Neuronal stem cell (in vitro differentiated cells): ENCODE data around the gene AVPR1B.

ENCODE experiments used
- DNase-seq: peaks from one replicate; pipeline ENCODE4 v3.0.0-alpha.2; 2013; ENCODE audit warnings: low spot score
- H2AFZ ChIP-seq: one replicate; pipeline ENCODE4 v1.6.1; 2013; ENCODE audit warnings: mild to moderate bottlenecking, low read length, inconsistent platforms
- H2AK5ac ChIP-seq: 2 replicates; pipeline ENCODE4 v1.6.1; 2013; ENCODE audit warnings: low read depth, mild to moderate bottlenecking, inconsistent platforms, low read length, moderate library complexity, mixed read lengths
- H2BK120ac ChIP-seq: 2 replicates; pipeline ENCODE4 v1.6.1; 2013; ENCODE audit warnings: low read depth, mild to moderate bottlenecking, inconsistent platforms, low read length, moderate library complexity, mixed read lengths
- H2BK12ac ChIP-seq: one replicate; pipeline ENCODE4 v1.6.1; 2013; ENCODE audit warnings: low read length, inconsistent platforms
- H2BK15ac ChIP-seq: 2 replicates; pipeline ENCODE4 v1.6.1; 2013; ENCODE audit warnings: mild to moderate bottlenecking, low read length, inconsistent platforms, mixed read lengths
- H2BK5ac ChIP-seq: one replicate; pipeline ENCODE4 v1.6.1; 2013; ENCODE audit warnings: inconsistent platforms, mild to moderate bottlenecking, low read length, moderate library complexity
- H3K14ac ChIP-seq: one replicate; pipeline ENCODE4 v1.6.1; 2013; ENCODE audit warnings: low read length, inconsistent platforms
- H3K18ac ChIP-seq: 2 replicates; pipeline ENCODE4 v1.6.1; 2013; ENCODE audit warnings: low read length, inconsistent platforms
- H3K23ac ChIP-seq: 2 replicates; pipeline ENCODE4 v1.6.1; 2013; ENCODE audit warnings: low read depth, mild to moderate bottlenecking, mixed read lengths, low read length, inconsistent platforms; ENCODE audit not compliant: poor library complexity
- H3K27ac ChIP-seq: replicated peaks from 3 replicates; pipeline ENCODE4 v1.5.1; 2013; ENCODE audit warnings: low read length, inconsistent platforms
- H3K27me3 ChIP-seq, 3 experiments: 2 replicates each; pipeline ENCODE4 v1.6.1; 2013; ENCODE audit warnings: low read length in 3 of 3, mild to moderate bottlenecking in 2 of 3, inconsistent platforms in 1 of 3, low read depth in 1 of 3, mixed read lengths in 1 of 3, moderate library complexity in 1 of 3; ENCODE audit not compliant: control insufficient read depth in 3 of 3, insufficient read depth in 3 of 3
- H3K36me3 ChIP-seq, 2 donors: replicated peaks in 1 of 2; 2 replicates each; pipeline ENCODE4 v1.6.1; 2013; ENCODE audit warnings: low read length in 2 of 2; ENCODE audit not compliant: control insufficient read depth in 2 of 2, insufficient read depth in 2 of 2
- H3K4ac ChIP-seq: 2 replicates; pipeline ENCODE4 v1.6.1; 2013; ENCODE audit warnings: inconsistent platforms, mild to moderate bottlenecking, low read length, moderate library complexity
- H3K4me1 ChIP-seq, 2 donors: 1 replicate in 1 of 2; 2 replicates in 1 of 2; pipeline ENCODE4 v1.6.1; 2013; ENCODE audit warnings: low read length in 2 of 2, low read depth in 1 of 2; ENCODE audit not compliant: control insufficient read depth in 2 of 2, insufficient read depth in 1 of 2
- H3K4me2 ChIP-seq: one replicate; pipeline ENCODE4 v1.6.1; 2013; ENCODE audit warnings: mild to moderate bottlenecking, low read length, inconsistent platforms; ENCODE audit not compliant: insufficient read depth, poor library complexity, severe bottlenecking
- H3K4me3 ChIP-seq, 2 donors: 2 replicates each; pipeline ENCODE4 v1.5.1; 2013; ENCODE audit warnings: low read length in 2 of 2, mild to moderate bottlenecking in 2 of 2, inconsistent platforms in 1 of 2, moderate library complexity in 1 of 2
- H3K79me1 ChIP-seq: one replicate; pipeline ENCODE4 v1.6.1; 2013; ENCODE audit warnings: low read depth, mild to moderate bottlenecking, inconsistent platforms, low read length, moderate library complexity
- H3K9ac ChIP-seq: one replicate; pipeline ENCODE4 v1.6.1; 2013; ENCODE audit warnings: mild to moderate bottlenecking, low read depth, low read length, inconsistent platforms; ENCODE audit not compliant: poor library complexity
- H3K9me3 ChIP-seq, 2 donors: replicated peaks in 1 of 2; 2 replicates each; pipeline versions ENCODE3 to v1.6.1; 2013; ENCODE audit warnings: low read length in 2 of 2, mild to moderate bottlenecking in 2 of 2, inconsistent platforms in 1 of 2, low read depth in 1 of 2, mixed read lengths in 1 of 2, moderate library complexity in 1 of 2; ENCODE audit not compliant: control insufficient read depth in 2 of 2, insufficient read depth in 1 of 2
- H4K8ac ChIP-seq: one replicate; pipeline ENCODE4 v1.6.1; 2013; ENCODE audit warnings: low read depth, mild to moderate bottlenecking, inconsistent platforms, low read length, moderate library complexity
- H4K91ac ChIP-seq: one replicate; pipeline ENCODE4 v1.6.1; 2013; ENCODE audit warnings: low read length, low read depth, mild to moderate bottlenecking, inconsistent platforms; ENCODE audit not compliant: poor library complexity
- WGBS, 2 donors: extraction: QIAGEN DNeasy Blood & Tissue Kit; methylation state at CpG; one replicate each; pipeline ENCODE4 v1.1.7; 2013; ENCODE audit warnings: missing lambda C conversion rate in 2 of 2, mixed read lengths in 1 of 2; ENCODE audit not compliant: insufficient read length in 2 of 2, insufficient replicate concordance in 1 of 2; ENCODE audit errors: extremely low coverage in 2 of 2; 5-methylcytosine and 5-hydroxymethylcytosine counted together

The AVPR1B gene

GRCh38 chr1:206106328-206107167 is 10.6 kb downstream of the AVPR1B start:
- no peak overlapping the region for H4K8ac ChIP-seq
- H3K27me3 ChIP-seq: peaks cover 0 to 35% (median 0%) of the 10 kb centered on the region in 3 experiments
- no peak overlapping the region for H2BK5ac ChIP-seq
- no peak overlapping the region for H2BK15ac ChIP-seq
- WGBS, 2 donors: no CpG with 5 or more reads among the region's 8 CpGs
- no peak overlapping the region for H2AK5ac ChIP-seq
- H3K18ac ChIP-seq: no peak overlapping the region
- H3K4me2 ChIP-seq: no peak overlapping the region
- H2AFZ ChIP-seq: no peak overlapping the region
- no peaks in the 10 kb centered on the region for H3K4me1 ChIP-seq
- no peak overlapping the region for H2BK120ac ChIP-seq
- H3K36me3 ChIP-seq: no peaks in the 10 kb centered on the region
- H3K9me3 ChIP-seq: no peaks in the 10 kb centered on the region
- DNase-seq: peak; percentile 84
- no peak overlapping the region for H3K4me3 ChIP-seq
- H3K79me1 ChIP-seq: no peaks in the 10 kb centered on the region
- no peak overlapping the region for H3K14ac ChIP-seq
- H2BK12ac ChIP-seq: no peak overlapping the region
- no peak overlapping the region for H3K27ac ChIP-seq
- H3K23ac ChIP-seq: no peak overlapping the region
- no peak overlapping the region for H4K91ac ChIP-seq
- no peak overlapping the region for H3K4ac ChIP-seq
- H3K9ac ChIP-seq: no peak overlapping the region

- no peak overlapping the region for H3K23ac ChIP-seq
- no peak overlapping the region for H3K14ac ChIP-seq
- no peak overlapping the region for H3K27ac ChIP-seq
- H4K91ac ChIP-seq: no peak overlapping the region
- no CpG with 5 or more reads among the region's 4 CpGs for WGBS, 2 donors
- no peak overlapping the region for H2BK5ac ChIP-seq
- no peak overlapping the region for H4K8ac ChIP-seq
- no peaks in the 10 kb centered on the region for H3K9me3 ChIP-seq
- H3K18ac ChIP-seq: no peak overlapping the region
- H3K4me1 ChIP-seq: no peaks in the 10 kb centered on the region
- no peak overlapping the region for H3K4ac ChIP-seq
- H3K4me2 ChIP-seq: no peak overlapping the region
- no peaks in the 10 kb centered on the region for H3K79me1 ChIP-seq
- H3K9ac ChIP-seq: no peak overlapping the region
- H2BK12ac ChIP-seq: no peak overlapping the region
- no peak overlapping the region for H2BK15ac ChIP-seq
- H3K4me3 ChIP-seq: no peak overlapping the region
- H2AK5ac ChIP-seq: no peak overlapping the region
- no peak overlapping the region for H2BK120ac ChIP-seq
- no peak for DNase-seq
- H2AFZ ChIP-seq: no peak overlapping the region
- peaks cover 0 to 32% (median 0%) of the 10 kb centered on the region in 3 experiments for H3K27me3 ChIP-seq
- no peaks in the 10 kb centered on the region for H3K36me3 ChIP-seq
Observed at GRCh38 chr1:206105464-206105995, 11.7 kb downstream of the AVPR1B start.

GRCh38 chr1:206103979-206104378 is 13.2 kb downstream of the AVPR1B start:
- Histone ChIP-seq H2BK12ac (no peak overlapping the region), H3K4me1 (no peaks in the 10 kb centered on the region), H3K27me3 (peaks cover 0 to 33% (median 0%) of the 10 kb centered on the region in 3 experiments), H3K23ac (no peak overlapping the region), H3K9ac (no peak overlapping the region), H3K4ac (no peak overlapping the region), H2BK15ac (no peak overlapping the region), H3K27ac (no peak overlapping the region), H3K36me3 (no peaks in the 10 kb centered on the region), H2AFZ (no peak overlapping the region), H4K91ac (no peak overlapping the region), H3K4me2 (no peak overlapping the region), H3K79me1 (no peaks in the 10 kb centered on the region), H3K4me3 (no peak overlapping the region), H3K14ac (no peak overlapping the region), H3K18ac (no peak overlapping the region), H2AK5ac (no peak overlapping the region), H4K8ac (no peak overlapping the region), H3K9me3 (no peaks in the 10 kb centered on the region), H2BK5ac (no peak overlapping the region), H2BK120ac (no peak overlapping the region)
- no peak for DNase-seq
- no CpG with 5 or more reads among the region's 10 CpGs for WGBS, 2 donors

GRCh38 chr1:206102292-206102936 is 14.8 kb downstream of the AVPR1B start:
- H4K91ac ChIP-seq: no peak overlapping the region
- no peak overlapping the region for H2BK15ac ChIP-seq
- no peak overlapping the region for H2BK5ac ChIP-seq
- no peak overlapping the region for H4K8ac ChIP-seq
- H3K4me2 ChIP-seq: no peak overlapping the region
- H3K9me3 ChIP-seq: no peaks in the 10 kb centered on the region
- no peak overlapping the region for H3K27ac ChIP-seq
- no peak overlapping the region for H3K18ac ChIP-seq
- no peak overlapping the region for H3K14ac ChIP-seq
- no peak overlapping the region for H2AK5ac ChIP-seq
- H2BK120ac ChIP-seq: no peak overlapping the region
- H3K36me3 ChIP-seq: no peaks in the 10 kb centered on the region
- no peak overlapping the region for H2BK12ac ChIP-seq
- H3K4me3 ChIP-seq: no peak overlapping the region
- H3K27me3 ChIP-seq: peaks cover 0 to 27% (median 0%) of the 10 kb centered on the region in 3 experiments
- no peak overlapping the region for H2AFZ ChIP-seq
- no peak overlapping the region for H3K4ac ChIP-seq
- DNase-seq: no peak
- no peaks in the 10 kb centered on the region for H3K4me1 ChIP-seq
- H3K79me1 ChIP-seq: no peaks in the 10 kb centered on the region
- no peak overlapping the region for H3K9ac ChIP-seq
- no peak overlapping the region for H3K23ac ChIP-seq
